NCI-H146 treated with DMSO at 0.1 percent for 48 hours (cell line): ENCODE data around the gene STK32C.
A peak's percentile ranks its signal among the peaks of the same experiment; 100 is the strongest.

Source experiments
- DNase-seq: peaks from one replicate; lab custom pipeline; 2025; ENCODE audit not compliant: unreplicated experiment; lab: John Stamatoyannopoulos, UW

Gene STK32C

DNA sequence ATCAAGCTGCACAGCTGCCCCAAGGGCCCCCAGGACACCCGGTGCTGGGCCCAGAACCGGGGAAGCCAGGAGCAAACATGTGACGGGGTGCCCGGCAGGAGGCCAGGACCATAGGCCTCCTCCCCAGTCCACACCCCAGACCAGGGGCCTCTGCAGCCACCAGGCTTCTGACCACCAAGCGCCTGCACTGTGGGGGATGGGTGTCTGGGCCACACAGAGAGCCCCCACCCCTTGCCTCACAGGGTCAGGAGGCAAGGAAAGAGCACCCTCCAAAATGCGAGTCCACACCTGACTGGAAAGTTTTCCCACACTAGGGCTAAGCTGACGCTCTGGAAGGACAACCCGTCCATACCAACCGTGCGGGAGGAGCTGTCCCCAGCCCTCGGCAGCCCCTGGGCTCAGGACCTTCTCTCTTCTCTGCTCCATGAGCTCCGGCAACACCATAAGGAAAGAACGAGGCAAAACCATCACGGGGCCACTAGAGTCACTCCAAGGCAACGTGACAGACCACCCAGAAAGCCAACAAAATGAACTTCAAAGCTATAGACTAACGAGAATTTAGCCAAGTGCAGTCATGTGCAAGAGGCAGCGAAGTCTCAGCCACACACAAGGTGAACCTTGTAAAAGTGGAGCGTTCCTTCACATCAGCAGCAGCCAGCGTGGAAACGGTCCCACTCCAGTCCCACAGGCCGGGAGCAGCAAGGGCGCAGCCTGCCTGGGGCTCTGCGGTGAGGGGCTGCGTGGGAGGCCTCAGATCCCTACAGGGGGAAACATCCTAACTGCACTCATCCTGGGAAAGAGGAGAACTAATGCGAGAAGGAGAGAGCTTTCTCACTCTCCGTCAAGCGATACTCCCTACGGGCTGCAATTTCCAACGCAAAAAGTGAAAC, 5.1 kb downstream of the STK32C start:
- no peak for DNase-seq

DNA sequence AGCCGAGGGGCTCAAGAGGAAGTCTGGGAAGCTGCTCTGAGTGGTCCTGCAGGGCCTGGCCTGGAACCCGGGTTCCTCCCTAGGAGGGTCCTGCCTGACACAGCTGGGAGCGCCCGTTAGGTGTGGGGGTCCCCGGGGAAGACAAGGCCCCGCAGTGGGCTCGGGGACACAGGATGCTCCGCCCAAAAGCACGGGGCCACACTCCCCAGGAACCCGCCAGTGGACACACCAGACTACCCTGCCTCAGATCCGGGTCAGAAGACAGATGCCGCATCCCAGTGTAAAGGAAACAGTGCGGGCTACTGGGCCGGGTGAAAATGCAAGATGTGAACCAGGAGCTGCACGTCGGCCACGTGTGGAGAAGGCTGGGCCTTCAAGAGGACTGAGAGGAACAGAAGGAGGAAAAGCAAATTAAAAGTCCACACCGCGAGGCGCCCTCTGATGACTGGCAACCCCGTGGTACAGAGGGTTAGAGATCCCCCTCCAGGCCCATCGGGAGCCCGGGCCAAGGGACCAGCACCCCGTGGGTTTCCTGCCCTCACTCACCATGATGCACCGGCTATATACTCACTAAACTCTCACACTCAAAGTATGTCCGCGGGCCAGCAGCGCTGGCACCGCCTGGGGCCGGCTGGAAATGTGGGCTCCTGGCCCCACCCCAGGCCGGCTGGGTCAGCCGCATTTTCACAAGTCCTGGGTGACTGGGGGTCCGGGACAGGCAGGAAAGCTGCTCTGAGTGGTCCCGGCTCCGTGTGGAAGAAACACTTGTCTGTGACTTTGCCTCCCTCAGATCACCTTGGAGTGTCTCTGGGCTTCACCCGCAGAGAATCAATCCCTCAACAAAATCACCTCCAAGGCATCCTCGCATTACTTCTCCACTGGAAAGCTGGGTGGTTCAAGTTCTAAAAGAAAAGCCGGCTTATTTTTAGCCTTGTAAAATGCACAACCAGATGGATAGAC, 6.1 kb downstream of the STK32C start:
- DNase-seq = no peak

DNA sequence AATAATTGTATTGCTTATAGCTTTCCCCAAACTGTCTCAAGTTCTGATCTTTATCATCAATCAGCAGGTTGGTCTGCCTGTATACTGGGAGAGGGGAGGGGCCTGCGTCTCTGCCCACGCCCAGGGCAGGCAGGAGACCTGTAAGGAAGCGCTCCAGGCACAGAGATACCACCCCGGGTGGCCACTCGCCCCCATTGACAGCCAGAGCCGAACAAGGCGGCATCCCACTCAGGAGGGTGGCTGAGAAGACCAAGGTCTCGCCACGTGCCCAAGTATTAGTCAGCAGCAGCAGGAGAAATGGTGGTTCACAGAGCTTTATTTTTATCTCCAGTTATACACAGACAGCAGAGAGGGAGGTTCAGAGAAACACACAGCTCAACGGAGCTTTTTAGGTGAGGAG, 7.2 kb downstream of the STK32C start:
- no peak for DNase-seq

DNA sequence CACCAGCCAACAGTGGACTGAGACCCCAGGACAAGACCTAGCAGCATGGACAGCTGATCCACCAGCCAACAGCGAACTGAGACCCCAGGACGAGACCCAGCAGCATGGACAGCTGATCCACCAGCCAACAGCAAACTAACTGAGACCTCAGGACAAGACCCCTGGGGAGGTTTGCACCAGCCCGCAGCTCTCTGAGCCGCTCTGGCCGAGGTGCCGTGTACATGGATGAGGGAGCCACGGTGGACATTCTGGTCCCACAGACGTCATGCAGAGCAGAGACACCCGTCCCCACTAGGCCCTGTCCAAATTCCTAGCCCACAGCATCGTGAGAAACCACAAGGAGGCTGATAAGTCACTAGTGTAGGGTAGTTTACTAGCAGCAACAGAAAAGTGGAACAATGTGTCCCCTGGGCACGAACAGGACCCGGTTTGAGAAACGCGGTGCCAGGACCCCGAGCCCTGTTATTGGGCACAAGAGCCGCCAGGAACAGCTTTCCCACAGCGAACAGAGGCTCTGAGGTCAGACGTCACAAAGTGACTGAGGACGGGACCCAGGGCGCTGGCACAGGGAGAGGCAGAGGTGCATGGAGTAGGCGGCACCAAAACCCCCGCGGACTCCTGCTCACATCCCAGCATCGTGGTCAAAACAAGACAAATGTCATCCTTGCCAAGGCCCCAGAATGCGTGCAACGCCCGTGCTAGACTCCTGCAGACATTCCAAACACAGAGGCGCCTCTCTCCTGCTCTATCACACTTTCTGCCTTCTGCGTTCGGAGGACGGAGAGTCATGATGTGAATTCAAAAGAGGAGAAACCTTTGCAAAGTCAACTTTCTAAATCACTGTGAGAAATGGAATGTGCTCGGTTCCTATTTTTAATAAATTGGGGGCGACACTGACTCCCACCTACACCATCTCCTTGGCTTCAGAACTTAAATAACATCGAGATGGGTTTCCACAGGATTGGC, 8.1 kb downstream of the STK32C start:
- no peak for DNase-seq

DNA sequence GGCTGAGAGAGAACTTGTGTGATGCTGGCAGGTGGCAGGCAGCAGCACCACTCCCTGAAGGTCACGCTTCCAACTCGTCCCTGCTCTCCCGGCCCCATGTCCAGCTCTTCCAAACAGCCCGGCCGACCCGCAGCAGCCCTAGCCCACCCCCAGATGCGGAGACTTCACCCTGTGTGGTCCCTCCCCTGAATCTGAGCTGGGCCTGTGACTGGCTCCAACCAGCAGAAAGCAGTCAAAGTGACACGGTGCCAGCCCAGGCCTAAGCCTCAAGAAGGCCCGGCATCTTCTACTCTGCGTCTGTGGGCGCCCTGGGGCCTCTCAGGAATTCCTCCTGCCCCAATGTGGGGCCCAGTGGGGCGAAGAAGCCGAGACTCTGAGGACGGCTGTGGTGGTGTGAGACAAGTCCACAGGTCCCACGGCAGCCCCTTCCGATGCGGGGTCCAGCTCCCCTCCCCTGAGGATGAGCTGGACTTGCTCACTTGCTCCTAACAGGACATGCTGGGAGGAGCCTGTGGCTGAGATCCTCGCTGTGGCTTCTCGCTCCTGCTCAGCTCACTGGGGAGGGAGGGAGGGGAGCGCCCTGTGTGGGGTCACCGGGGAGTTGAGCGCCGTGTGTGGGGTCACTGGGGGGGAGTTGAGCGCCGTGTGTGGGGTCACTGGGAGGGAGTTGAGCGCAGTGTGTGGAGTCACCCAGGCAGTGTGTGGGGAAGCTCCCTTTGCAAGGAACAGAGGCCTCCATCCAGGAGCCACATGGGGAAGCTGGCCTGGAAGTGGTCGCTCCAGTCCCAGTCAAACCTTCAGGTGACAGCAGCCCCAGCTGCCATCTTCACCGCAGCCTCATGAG, 9.5 kb downstream of the STK32C start:
- no peak for DNase-seq

DNA sequence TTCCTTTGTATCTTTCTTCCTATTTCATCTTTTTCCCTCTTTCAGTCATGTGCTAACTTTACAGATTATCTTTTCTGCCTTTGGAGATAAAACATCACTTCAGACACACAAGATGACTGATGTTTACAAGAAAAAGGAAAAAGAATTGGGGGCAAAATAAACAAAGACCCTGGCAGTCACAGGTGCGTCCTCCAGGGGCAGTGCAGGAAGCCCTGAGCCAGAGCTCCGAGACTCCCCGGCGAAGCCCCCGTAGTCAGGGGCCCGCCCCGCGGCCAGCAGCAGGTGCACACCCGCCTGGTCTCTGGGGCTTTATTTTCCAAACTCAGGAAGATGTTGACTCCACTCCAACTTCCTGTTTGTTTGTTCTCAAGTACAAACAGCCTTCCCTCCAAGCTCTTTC, 10.2 kb downstream of the STK32C start:
- no peak for DNase-seq

DNA sequence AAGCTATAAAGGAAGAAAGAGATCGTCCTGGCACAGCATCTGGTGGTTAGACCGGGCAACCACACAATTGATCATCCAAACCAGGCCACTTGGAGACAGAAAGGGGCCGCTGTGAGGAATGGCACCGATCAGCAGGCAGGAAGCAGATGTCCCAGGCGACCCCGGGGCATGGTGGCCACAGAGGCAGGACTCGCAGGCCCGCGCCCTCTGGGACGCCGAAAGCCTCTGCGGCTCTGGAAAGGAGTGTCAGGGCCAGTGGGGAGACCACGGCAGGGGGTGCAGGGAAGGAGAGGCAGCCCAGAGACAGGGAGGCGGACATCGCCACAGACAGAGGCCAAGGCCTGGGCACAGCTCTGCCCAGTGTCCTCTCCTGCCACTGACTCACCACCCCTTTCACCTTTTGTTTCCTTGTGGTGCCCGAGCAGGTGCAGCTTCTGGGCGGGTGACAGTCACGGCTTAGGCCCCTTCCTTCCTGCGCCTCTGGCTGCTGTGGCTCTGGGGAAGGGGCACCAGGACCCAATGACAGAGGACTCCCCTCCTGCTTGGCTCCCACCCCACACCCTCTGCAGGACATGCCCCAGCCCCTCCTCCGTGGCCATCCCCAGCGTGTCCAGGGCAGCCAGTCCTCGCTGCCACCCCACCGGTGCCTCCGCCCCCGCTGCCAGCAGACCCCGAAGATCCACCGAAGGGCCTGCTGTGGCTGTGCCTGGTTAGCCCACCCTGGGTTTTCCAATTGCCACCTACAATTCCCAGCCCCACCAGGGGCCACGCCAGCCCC, 10.9 kb downstream of the STK32C start:
- no peak for DNase-seq

DNA sequence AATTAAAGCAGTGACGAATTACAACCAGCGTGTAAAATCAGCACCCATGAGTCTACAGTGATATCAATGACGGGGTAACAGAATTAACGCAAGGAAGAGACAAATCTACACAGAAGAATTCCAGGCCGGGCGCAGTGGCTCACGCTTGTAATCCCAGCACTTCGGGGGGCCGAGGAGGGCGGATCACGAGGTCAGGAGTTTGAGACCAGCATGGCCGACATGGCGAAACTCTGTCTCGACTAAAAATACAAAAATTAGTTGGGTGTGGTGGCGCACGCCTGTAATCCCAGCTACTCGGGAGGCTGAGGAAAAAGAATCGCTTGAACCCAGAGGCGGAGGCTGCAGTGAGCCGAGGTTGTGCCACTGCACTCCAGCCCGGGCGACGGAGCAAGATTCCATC, 12.3 kb downstream of the STK32C start:
- DNase-seq = peak; percentile 11

DNA sequence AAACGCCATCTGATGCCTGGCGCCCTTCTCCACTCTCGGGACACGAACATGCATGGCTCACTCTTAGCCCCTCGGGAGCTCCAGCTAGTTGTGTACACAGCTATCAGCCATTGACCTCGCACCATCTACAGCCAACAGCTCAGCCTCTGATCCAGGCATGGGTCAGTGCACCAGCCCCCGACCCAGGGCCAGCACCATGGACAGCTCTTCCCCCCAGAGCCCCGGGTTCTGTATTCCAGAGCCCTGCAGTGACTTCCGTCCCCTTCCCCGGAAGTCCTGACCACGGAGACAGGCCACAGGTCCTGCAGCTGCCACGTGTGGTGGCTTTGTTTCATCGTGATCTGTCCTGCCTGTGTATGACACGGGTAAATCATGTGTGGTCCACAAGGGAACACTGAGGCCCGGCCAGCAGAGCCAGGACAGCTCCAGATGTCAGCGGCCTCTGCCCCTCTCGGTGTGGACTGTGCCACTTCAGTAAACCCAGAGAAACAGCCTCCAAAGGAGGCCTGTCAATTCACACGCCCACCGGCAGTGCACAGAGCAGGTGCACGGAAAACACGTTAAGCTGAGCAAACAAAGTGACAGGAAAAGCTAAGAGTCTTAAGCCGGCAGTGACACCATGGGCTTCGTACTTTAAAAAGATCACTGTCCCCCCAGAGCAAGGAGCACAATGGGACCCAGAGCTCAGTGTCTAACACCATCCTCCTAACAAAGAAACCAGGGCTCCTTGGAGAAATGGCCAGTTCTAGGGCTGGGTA, 13.0 kb downstream of the STK32C start:
- DNase-seq = peak; percentile 66

DNA sequence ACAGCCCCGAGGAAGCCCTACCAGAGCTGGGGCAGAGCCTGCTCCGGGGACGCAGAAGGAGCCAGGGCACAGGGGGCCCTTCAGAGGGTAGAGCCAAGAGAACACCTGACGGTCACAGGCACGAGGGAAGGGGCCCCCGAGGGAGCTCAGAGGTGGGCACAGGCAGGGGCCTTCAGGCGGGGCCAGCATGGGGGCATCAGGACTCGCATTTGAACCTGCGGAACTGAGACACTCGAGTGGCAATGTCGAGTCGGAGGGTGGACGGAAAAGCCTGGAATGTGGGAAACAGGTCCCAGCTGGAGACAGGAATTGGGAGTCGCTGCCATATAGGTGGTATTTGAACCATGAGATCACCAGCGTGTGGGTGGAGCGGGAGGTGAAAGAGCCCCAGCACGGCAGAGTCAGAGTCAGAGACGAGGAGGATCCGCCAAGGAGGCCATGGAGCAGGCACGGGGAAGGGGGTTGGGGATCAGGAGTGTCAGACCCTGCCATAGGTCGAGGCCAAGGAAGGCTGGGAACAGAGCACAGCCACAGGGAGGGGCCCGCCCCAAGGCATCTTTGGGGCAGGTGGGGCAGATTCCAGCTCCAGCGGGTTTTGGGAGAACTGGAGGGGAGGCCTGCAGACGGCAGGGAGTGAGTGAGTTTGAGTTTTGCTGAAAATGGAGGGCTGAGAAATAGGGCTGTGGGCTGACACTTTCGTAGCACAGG, 13.8 kb downstream of the STK32C start:
- DNase-seq = no peak

DNA sequence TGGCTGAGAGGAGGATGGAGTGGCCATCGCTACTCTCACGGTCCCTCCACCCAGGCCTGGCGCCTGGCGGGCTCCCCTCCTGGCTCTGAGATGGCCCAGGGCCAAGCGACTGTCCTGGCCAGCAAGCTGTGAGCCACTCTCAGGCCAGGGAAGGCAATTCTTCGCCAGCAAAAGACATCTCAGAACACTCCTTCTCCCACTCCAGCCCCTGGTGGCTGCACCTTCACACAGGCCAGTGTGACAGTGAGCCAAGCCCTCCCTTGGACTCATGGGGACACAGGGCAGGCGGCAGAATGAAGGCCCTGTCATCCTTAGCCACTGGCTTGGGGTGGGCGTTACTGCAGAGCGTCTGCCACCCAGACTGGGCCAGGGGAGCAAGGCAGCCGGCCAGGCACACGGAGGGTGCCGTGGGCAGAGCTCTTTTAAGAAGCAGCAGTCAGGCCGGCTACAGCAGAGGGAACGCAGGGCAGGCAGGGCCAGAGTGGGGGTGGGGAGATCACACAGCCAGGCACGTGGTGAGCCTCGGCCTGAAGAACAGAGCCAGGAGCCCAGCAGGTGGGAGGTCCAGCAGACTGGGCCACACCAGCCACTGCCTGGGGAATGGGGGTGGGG, 14.4 kb downstream of the STK32C start:
- no peak for DNase-seq

DNA sequence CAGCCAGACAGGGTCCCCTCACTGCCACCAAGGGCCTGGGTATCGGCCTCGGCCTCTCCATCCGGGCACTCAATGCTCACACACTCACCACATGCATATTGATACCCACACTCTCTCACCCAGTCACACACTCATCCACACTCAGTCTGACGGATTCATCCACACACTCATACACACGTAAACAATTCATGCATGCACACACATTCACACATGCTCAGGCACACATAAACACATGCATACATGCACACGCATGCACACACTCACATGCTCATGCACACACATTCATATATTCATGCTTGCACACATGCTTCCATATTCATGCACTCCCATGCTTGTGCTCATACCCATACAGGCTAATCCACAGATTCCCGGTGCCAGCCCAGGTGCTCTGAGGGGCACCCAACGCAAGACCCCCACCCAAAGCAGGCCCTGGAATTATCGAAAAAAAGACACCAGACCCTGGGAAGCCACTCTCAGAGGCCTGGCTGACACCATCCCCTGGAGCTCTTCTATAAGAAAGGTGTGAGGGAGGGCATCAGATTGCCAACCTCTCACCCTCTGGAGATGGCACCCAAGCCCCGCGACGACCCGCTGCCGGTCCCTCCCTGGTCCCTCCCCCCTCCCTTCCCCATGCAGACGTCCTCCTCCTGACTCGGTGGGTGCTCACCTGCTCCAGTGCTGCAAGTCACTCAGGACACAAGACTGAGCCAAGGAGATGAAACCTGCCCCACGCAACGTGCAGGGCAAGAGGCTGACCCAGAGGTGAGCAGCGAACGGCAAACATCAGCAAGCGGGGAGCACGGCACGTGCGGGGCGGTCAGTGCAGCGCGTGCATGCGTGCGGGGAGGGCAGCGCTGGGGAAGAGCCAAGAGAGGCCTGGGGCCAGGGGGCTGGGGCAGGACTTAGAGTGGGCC, 15.2 kb downstream of the STK32C start:
- no peak for DNase-seq

DNA sequence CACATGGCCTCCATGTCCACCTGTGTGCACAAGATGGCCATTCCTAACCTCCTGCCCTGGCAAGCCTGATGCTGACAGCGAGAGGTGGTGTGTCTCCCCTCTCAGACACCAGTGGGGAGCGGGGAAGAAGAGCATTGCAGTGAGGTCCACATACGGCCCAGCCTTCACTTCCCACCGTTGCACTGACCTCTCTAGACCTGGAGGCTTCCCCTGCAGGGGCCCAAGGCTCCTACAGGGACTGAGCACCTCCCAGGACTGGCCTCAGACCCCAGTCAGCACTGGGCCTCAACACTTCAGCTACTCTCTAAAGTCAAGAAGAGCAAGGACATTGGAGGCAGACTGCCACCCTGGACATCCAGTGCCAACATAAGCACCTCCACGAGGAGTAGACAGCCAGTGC, 15.9 kb downstream of the STK32C start:
- no peak for DNase-seq

DNA sequence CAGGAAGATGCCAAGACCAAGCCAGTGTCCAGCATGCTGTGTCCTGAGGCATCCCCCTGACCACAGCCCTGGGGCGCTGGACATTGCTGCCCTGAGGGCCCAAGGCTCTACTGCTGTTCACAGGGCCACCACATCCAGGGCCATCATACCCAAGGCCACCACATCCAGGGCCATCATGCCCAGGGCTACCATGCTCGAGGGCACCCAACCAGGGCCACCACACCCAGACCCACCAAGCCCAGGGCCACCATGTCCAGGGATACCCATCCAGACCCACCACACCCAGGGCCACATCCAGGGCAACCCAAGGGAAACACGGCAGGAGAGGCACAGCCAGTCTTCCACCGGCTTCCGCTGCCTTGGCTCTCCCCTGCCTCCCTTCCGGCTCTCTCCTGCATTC, 17.1 kb downstream of the STK32C start:
- DNase-seq = no peak

DNA sequence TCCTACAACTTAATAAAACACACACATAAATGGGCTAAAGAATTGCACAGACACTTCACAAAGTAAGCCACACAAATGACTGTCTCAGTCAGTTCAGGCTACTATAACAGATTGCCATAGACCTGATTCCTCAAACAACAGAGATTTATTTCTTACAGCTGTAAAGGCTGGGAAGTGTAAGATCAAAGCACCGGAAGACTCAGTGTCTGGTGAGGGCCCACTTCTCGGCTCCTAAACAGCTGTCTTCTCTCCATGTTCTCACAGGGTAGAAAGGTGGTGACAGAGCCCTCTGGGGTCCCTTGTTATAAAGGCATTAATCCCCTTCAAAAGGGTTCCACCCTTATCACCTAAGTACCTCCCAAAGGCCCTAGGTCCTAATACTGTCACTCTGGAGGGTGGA, 18.3 kb downstream of the STK32C start:
- DNase-seq = no peak

DNA sequence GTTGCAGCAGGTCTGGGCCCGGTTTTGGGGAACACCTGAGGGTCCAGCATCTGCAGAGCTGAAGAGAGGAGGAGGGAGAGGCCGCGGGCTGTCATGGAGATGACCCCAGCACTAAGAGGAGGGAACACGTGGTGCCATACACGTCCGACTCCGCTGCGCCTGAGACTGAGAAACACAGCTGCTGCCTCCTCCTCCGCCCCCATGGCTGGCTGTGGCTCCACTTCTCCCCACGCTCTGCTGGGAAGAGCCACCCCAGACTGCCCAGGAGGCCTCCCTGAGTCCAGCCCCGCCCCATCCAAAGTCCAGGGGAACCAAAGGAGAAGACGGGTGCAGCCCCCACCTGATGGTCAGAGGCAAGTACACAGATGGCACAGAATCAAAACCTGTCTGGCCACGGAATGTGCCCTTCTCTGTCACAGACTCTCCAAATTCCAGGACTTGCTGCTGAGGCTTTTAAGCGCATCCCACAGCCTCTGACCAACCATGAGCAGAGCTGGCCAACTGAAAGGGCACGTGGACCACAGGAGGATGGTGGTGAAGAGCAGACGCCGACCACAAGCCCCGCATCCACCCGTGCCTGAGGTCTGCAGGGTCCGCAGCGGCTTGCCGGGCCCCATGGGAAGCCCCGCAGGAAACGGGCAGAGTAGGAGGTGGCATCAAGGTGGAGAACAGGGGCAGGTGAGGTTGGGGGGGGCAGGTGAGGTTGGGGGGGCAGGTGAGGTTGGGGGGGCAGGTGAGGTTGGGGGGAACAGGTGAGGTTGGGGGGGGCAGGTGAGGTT, 24.0 kb downstream of the STK32C start:
- no peak for DNase-seq
